ENCODE results near the gene UBE2L6. TPM values are rescaled to one million over a fixed set of nuclear protein-coding genes. Genes with fewer than 3 reads are reported as not detected.

The UBE2L6 gene
- total and polyA plus RNA-seq, 4 donors, result 18.6 to 97.2 (median 65.1) TPM

DNA sequence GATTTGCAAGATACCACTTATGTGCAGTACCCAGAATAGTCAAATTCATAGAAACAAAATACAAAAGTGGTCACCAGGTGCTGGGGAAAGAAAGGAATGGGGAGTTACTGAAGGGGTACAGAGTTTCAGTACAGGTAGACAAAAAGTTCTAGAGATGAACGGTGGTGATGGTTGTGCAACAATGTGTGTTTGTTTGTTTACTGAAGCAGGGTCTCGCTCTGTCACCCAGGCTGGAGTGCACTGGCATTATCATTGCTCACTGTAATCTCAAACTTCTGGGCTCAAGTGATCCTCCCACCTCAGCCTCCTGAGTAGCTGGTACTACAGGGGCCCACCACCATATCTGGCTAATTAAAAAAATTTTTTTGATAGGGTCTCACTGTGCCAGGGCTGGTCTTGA lies 12.1 kb downstream of the UBE2L6 start (continued):
- TF ChIP-seq, protein P1, sequence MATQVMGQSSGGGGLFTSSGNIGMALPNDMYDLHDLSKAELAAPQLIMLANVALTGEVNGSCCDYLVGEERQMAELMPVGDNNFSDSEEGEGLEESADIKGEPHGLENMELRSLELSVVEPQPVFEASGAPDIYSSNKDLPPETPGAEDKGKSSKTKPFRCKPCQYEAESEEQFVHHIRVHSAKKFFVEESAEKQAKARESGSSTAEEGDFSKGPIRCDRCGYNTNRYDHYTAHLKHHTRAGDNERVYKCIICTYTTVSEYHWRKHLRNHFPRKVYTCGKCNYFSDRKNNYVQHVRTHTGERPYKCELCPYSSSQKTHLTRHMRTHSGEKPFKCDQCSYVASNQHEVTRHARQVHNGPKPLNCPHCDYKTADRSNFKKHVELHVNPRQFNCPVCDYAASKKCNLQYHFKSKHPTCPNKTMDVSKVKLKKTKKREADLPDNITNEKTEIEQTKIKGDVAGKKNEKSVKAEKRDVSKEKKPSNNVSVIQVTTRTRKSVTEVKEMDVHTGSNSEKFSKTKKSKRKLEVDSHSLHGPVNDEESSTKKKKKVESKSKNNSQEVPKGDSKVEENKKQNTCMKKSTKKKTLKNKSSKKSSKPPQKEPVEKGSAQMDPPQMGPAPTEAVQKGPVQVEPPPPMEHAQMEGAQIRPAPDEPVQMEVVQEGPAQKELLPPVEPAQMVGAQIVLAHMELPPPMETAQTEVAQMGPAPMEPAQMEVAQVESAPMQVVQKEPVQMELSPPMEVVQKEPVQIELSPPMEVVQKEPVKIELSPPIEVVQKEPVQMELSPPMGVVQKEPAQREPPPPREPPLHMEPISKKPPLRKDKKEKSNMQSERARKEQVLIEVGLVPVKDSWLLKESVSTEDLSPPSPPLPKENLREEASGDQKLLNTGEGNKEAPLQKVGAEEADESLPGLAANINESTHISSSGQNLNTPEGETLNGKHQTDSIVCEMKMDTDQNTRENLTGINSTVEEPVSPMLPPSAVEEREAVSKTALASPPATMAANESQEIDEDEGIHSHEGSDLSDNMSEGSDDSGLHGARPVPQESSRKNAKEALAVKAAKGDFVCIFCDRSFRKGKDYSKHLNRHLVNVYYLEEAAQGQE (IDR thresholded peaks at IDR 0.05), result no peak
- TF ChIP-seq, protein P2, sequence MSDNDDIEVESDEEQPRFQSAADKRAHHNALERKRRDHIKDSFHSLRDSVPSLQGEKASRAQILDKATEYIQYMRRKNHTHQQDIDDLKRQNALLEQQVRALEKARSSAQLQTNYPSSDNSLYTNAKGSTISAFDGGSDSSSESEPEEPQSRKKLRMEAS (IDR thresholded peaks at IDR 0.05), result no peak

DNA sequence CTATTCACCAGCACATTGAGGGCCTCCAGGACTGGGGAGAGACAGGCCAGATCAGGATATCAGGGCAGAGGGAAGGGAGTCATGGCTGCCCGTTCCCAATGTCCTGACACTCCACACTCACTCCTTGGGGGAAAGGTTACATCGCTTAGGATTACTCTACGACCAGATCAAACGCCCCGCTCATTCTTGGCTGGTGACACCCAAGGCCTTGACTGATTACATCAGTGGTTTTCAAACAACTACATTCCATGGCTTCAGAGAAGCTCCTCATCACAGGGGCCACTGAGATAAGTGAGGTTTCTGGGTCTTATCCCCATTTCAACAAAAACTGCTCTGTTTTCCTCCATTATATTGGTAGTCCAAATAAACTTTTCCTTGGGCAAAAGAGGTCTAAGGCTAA lies 15.0 kb downstream of the UBE2L6 start:
- Histone ChIP-seq H3K9ac (ENCODE audit: low read depth in 1 of 2, low read length in 2 of 2) (no peak overlapping the region), H3K4me1 (ENCODE audit: control insufficient read depth in 4 of 4, insufficient read depth in 4 of 4, low read length in 3 of 4) (peaks cover 0 to 10% (median 5%) of the 10 kb centered on the region in 4 donors), H3K27me3 (ENCODE audit: control insufficient read depth in 4 of 4, insufficient read depth in 4 of 4, low read length in 3 of 4) (no peaks in the 10 kb centered on the region), H3K9me3 (ENCODE audit: control insufficient read depth in 4 of 4, low read length in 3 of 4) (no peaks in the 10 kb centered on the region), H3K36me3 (ENCODE audit: control insufficient read depth in 4 of 4, insufficient read depth in 3 of 4, low read depth in 1 of 4, low read length in 3 of 4) (peaks cover 11 to 71% (median 46%) of the 10 kb centered on the region in 4 donors), H3K4me3 (ENCODE audit: low read depth in 1 of 3, low read length in 3 of 3) (no peak overlapping the region), H3K27ac (ENCODE audit: low read depth in 1 of 2, low read length in 2 of 2) (no peak overlapping the region)
- WGBS, result 85% methylated on average over 5 of the region's 5 CpGs
- TF ChIP-seq JUND (IDR thresholded peaks at IDR 0.05) (no peak), FOXA2 (IDR thresholded peaks at IDR 0.05) (no peak), HNF4A (conservative IDR thresholded peaks at IDR 0.05) (no peak), SP1 (IDR thresholded peaks at IDR 0.05) (no peak), GABPA (IDR thresholded peaks at IDR 0.05 in 1 of 2, conservative IDR thresholded peaks at IDR 0.05 in 1 of 2) (no peak), YY1 (IDR thresholded peaks at IDR 0.05) (no peak), RXRA (IDR thresholded peaks at IDR 0.05) (no peak), FOXA1 (IDR thresholded peaks at IDR 0.05) (no peak)
- TF ChIP-seq, protein P3, sequence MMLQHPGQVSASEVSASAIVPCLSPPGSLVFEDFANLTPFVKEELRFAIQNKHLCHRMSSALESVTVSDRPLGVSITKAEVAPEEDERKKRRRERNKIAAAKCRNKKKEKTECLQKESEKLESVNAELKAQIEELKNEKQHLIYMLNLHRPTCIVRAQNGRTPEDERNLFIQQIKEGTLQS (IDR thresholded peaks at IDR 0.05), result no peak
- TF ChIP-seq, protein P4, sequence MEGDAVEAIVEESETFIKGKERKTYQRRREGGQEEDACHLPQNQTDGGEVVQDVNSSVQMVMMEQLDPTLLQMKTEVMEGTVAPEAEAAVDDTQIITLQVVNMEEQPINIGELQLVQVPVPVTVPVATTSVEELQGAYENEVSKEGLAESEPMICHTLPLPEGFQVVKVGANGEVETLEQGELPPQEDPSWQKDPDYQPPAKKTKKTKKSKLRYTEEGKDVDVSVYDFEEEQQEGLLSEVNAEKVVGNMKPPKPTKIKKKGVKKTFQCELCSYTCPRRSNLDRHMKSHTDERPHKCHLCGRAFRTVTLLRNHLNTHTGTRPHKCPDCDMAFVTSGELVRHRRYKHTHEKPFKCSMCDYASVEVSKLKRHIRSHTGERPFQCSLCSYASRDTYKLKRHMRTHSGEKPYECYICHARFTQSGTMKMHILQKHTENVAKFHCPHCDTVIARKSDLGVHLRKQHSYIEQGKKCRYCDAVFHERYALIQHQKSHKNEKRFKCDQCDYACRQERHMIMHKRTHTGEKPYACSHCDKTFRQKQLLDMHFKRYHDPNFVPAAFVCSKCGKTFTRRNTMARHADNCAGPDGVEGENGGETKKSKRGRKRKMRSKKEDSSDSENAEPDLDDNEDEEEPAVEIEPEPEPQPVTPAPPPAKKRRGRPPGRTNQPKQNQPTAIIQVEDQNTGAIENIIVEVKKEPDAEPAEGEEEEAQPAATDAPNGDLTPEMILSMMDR (IDR thresholded peaks at IDR 0.05; ENCODE audit: low read depth, low read length, missing input control), result no peak
- TF ChIP-seq, protein P2 (IDR thresholded peaks at IDR 0.05), result no peak
- TF ChIP-seq, protein P5, sequence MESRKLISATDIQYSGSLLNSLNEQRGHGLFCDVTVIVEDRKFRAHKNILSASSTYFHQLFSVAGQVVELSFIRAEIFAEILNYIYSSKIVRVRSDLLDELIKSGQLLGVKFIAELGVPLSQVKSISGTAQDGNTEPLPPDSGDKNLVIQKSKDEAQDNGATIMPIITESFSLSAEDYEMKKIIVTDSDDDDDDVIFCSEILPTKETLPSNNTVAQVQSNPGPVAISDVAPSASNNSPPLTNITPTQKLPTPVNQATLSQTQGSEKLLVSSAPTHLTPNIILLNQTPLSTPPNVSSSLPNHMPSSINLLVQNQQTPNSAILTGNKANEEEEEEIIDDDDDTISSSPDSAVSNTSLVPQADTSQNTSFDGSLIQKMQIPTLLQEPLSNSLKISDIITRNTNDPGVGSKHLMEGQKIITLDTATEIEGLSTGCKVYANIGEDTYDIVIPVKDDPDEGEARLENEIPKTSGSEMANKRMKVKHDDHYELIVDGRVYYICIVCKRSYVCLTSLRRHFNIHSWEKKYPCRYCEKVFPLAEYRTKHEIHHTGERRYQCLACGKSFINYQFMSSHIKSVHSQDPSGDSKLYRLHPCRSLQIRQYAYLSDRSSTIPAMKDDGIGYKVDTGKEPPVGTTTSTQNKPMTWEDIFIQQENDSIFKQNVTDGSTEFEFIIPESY (IDR thresholded peaks at IDR 0.05), result no peak
- no peak for DNase-seq (ENCODE audit: low spot score)

Measured in liver (tissue), 9 donors.